Endothelial cell of umbilical vein (primary cell): Measurements from ENCODE around the gene OSBPL10. TPM values are rescaled to one million over a fixed set of nuclear protein-coding genes. Genes with fewer than 3 reads are reported as not detected.

Experiments
- BruUV-seq: library from RNA; stranded (reverse); fragments of 400-500 nt; replicated peaks from 2 replicates; lab custom pipeline; 2021; lab: Mats Ljungman, UMichigan
- CTCF ChIA-PET: fragments of 300-600, 350-600 bp; sonication (Branson Sonifier 250); formaldehyde crosslinking; loops from one replicate; lab custom pipeline; 2021; ENCODE audit warnings: antibody characterized with exemption, inconsistent platforms; lab: Charles Lee
- POLR2A ChIA-PET: fragments of 300-600, 350-600 bp; sonication (Branson Sonifier 250); formaldehyde crosslinking; loops from one replicate; lab custom pipeline; 2021; ENCODE audit warnings: antibody characterized with exemption, inconsistent platforms; lab: Charles Lee
- DNase-seq: peaks from one replicate; pipeline ENCODE4 v3.0.0-alpha.2; 2011; ENCODE audit warnings: low read depth, low spot score
- FAIRE-seq: peaks from 2 replicates; lab custom pipeline; 2011; peaks lifted over from hg19 to GRCh38; lab: Jason Lieb, UNC
- H2AFZ ChIP-seq: 2 replicates; pipeline ENCODE4 v1.6.0; 2012; ENCODE audit warnings: low read depth, low read length, control low read depth, inconsistent platforms
- H3K27ac ChIP-seq: 2 replicates; pipeline ENCODE4 v1.5.1; 2011; ENCODE audit warnings: low read depth, mild to moderate bottlenecking, control low read depth, low read length, moderate library complexity; ENCODE audit not compliant: insufficient read depth
- H3K27me3 ChIP-seq, 2 experiments: 2 replicates each; pipeline versions ENCODE4 v1.6.0 to v1.6.1; 2011; ENCODE audit warnings: low read length in 2 of 2, mixed read lengths in 1 of 2; ENCODE audit not compliant: control insufficient read depth in 2 of 2, insufficient read depth in 2 of 2
- H3K36me3 ChIP-seq, 2 experiments: 2 replicates in 1 of 2; 3 replicates in 1 of 2; pipeline ENCODE4 v1.5.1; 2011; ENCODE audit warnings: low read length in 2 of 2, mild to moderate bottlenecking in 1 of 2, moderate library complexity in 1 of 2; ENCODE audit not compliant: control insufficient read depth in 2 of 2, insufficient read depth in 2 of 2; ENCODE audit errors: extremely low read depth in 1 of 2
- H3K4me1 ChIP-seq: 3 replicates; pipeline ENCODE4 v1.5.1; 2011; ENCODE audit warnings: mild to moderate bottlenecking, low read length; ENCODE audit not compliant: control insufficient read depth, insufficient read depth; ENCODE audit errors: extremely low read depth
- H3K4me2 ChIP-seq: 2 replicates; pipeline ENCODE4 v1.6.1; 2011; ENCODE audit warnings: low read length, control low read depth, mixed read lengths; ENCODE audit not compliant: insufficient read depth
- H3K4me3 ChIP-seq, 3 experiments: fragments of 200-600 bp in 1 of 3; sonication (generic), shearing (Covaris generic) in 1 of 3; replicated peaks in 1 of 3; 2 replicates each; pipeline ENCODE4 v1.5.1; 2011 to 2016; ENCODE audit warnings: control low read depth in 3 of 3, low read length in 3 of 3, mild to moderate bottlenecking in 2 of 3, inconsistent platforms in 1 of 3, low read depth in 1 of 3, moderate library complexity in 1 of 3; ENCODE audit not compliant: insufficient read depth in 1 of 3
- H3K79me2 ChIP-seq: 2 replicates; pipeline ENCODE4 v1.6.0; 2012; ENCODE audit warnings: low read length, inconsistent platforms; ENCODE audit not compliant: control insufficient read depth, insufficient read depth
- H3K9ac ChIP-seq: replicated peaks from 2 replicates; pipeline ENCODE3; 2011; ENCODE audit warnings: low read length, control low read depth; ENCODE audit not compliant: insufficient read depth; ENCODE audit errors: extremely low read depth
- H3K9me1 ChIP-seq: replicated peaks from 3 replicates; pipeline ENCODE4 v1.6.0; 2011; ENCODE audit warnings: mild to moderate bottlenecking, low read length; ENCODE audit not compliant: control insufficient read depth, insufficient read depth; ENCODE audit errors: extremely low read depth
- H3K9me3 ChIP-seq: replicated peaks from 2 replicates; pipeline ENCODE4 v1.5.1; 2012; ENCODE audit warnings: low read length, inconsistent platforms; ENCODE audit not compliant: control insufficient read depth, insufficient read depth
- H4K20me1 ChIP-seq: replicated peaks from 2 replicates; pipeline ENCODE3; 2011; ENCODE audit warnings: mild to moderate bottlenecking, low read length; ENCODE audit not compliant: control insufficient read depth, insufficient read depth; ENCODE audit errors: extremely low read depth
- CTCF ChIP-seq, 2 donors: IDR thresholded peaks; 1 replicate in 1 of 2; 2 replicates in 1 of 2; pipeline ENCODE4 v1.5.1; 2011; ENCODE audit warnings: low read length in 2 of 2, mild to moderate bottlenecking in 2 of 2, moderate library complexity in 2 of 2, control low read depth in 1 of 2, inconsistent platforms in 1 of 2, low read depth in 1 of 2; ENCODE audit not compliant: insufficient read depth in 1 of 2; ENCODE audit errors: extremely low read depth in 1 of 2
- EZH2 ChIP-seq: IDR thresholded peaks from 2 replicates; pipeline ENCODE4 v1.6.1; 2012; ENCODE audit warnings: borderline replicate concordance, low read depth, mild to moderate bottlenecking, moderate library complexity, low read length, inconsistent platforms; ENCODE audit not compliant: severe bottlenecking
- FOS ChIP-seq: IDR thresholded peaks from 2 replicates; pipeline ENCODE4 v1.6.1; 2011; ENCODE audit warnings: mild to moderate bottlenecking, low read length, moderate library complexity, borderline replicate concordance; ENCODE audit not compliant: insufficient read depth
- GATA2 ChIP-seq: IDR thresholded peaks from 2 replicates; pipeline ENCODE4 v1.7.0; 2011; ENCODE audit warnings: low read depth, mild to moderate bottlenecking, moderate library complexity, mixed read lengths, low read length; ENCODE audit not compliant: insufficient read length, insufficient read depth
- MAX ChIP-seq: IDR thresholded peaks from 2 replicates; pipeline ENCODE4 v1.6.1; 2011; ENCODE audit not compliant: insufficient read depth, insufficient read length
- MYC ChIP-seq: IDR thresholded peaks from one replicate; pipeline ENCODE4 v1.6.1; 2011; ENCODE audit warnings: mild to moderate bottlenecking, low read depth, low read length
- POLR2A ChIP-seq: IDR thresholded peaks from 2 replicates; pipeline ENCODE4 v1.6.1; 2012; ENCODE audit warnings: low read depth, mild to moderate bottlenecking, control low read depth, low read length
- POLR2AphosphoS5 ChIP-seq: IDR thresholded peaks from 2 replicates; pipeline ENCODE4 v1.6.1; 2012; ENCODE audit warnings: low read depth, mild to moderate bottlenecking, control low read depth, low read length, moderate library complexity; ENCODE audit not compliant: insufficient read depth
- dilution Hi-C: fragments of 300-500 bp; cut with MboI; formaldehyde crosslinking; loops from one replicate; pipeline ENCODE4 v1.15.0; 2019; ENCODE audit warnings: low sequenced_read_pairs; ENCODE audit not compliant: extremely low pct_ligation_motif_present
- intact Hi-C: fragments of 100-400 bp; cut with micrococcal nuclease; formaldehyde crosslinking; loops from one replicate; pipeline ENCODE4 v1.10.0; 2022
- polyA plus RNA-seq, 4 experiments: library from polyadenylated mRNA; depleted of rRNA in 3 of 4; stranded (reverse) in 3 of 4; unstranded in 1 of 4; fragments of >200 nt; gene quantifications; 2 replicates each; pipeline versions ENCODE4 v1.2.1 to v1.2.3, GENCODE V29; 2011 to 2012; ENCODE audit warnings: missing spikeins in 1 of 4
- total RNA-seq: library from RNA; stranded (reverse); gene quantifications from 2 replicates; pipeline ENCODE4 v1.2.3, GENCODE V29; 2021

The OSBPL10 gene
- total and polyA plus RNA-seq, 2 donors (not counting 3 experiments of a cell fraction or from before 2014, with no cell fraction given), result 10.8 to 47.6 TPM

- Histone ChIP-seq H3K27me3 (no peaks in the 10 kb centered on the region), H4K20me1 (no peaks in the 10 kb centered on the region), H2AFZ (no peak overlapping the region), H3K36me3 (no peaks in the 10 kb centered on the region), H3K27ac (no peak overlapping the region), H3K9ac (no peak overlapping the region), H3K9me1 (no peaks in the 10 kb centered on the region), H3K9me3 (no peaks in the 10 kb centered on the region), H3K79me2 (no peaks in the 10 kb centered on the region), H3K4me2 (no peak overlapping the region), H3K4me3 (no peak overlapping the region), H3K4me1 (no peaks in the 10 kb centered on the region)
- no peak for FAIRE-seq
- no TSS peak for BruUV-seq
- POLR2A ChIA-PET, result no interaction called here
- CTCF ChIA-PET, result no interaction called here
- dilution Hi-C loops (no loop called here), intact Hi-C loops (no loop called here)
- TF ChIP-seq MAX (no peak), POLR2AphosphoS5 (no peak), POLR2A (no peak), MYC (no peak), CTCF (IDR thresholded peaks at IDR 0.05; ENCODE audit: extremely low read depth in 1 of 2, insufficient read depth in 1 of 2, low read depth in 1 of 2, low read length in 2 of 2) (no peak), GATA2 (no peak), EZH2 (no peak), FOS (no peak)
- DNase-seq, result no peak
These were observed 88.0 kb downstream of the OSBPL10 start for GRCh38 chr3:31892916-31893573.
